ENCODE measurements around the gene CLDN15.
"Not testable (repeated sequence)": the region's sequence is repeated elsewhere in the genome, so short reads cannot be mapped to it uniquely, and the experiment has no call there.

The CLDN15 gene

DNA sequence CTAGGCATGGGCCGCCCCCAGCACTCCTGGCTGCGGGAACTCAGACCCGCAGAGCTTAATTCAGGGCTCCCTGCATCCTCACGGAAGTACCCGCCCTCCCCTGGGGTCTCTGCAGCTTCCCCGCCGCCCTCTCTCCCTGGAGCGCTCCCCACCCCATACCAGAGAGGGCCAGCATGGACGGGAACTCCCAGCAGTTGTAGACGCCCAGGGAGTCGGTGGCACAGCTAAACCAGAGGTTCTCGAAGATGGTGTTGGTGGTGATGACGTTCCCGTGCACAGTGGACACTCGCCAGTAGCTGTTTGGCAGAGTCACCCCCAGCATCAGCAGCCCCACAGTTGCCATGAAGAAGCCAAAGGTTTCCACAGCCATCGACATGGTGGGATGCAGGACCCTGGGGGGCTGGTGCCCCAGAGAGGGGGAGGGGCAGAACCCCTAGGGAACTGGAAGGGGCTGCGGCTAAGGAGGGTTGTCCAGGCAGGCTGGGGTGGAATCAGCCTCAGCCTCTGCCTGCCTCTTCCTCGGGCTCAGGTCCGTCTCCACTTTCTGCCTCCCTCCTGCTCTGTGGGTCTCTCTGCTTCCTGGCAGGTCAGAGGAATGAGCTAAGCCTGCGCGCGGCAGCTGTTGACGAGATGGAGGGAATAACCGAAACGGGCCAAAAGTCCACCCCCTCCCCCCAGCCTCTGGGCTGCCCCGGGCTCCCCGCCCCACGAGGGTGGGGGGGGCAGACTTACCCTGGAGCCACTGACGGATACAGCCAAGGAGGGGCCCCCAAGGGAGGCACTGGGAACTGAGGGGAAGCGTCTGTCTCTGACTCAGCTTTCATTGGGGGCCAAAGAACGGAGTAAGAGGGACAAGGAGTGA, at the start of gene CLDN15:
CLDN15 (minus strand) TSS at position 597 of the 862 bp plus-strand sequence; CDS start at position 376, 221 bp downstream.
- TF ChIP-seq, protein P1, sequence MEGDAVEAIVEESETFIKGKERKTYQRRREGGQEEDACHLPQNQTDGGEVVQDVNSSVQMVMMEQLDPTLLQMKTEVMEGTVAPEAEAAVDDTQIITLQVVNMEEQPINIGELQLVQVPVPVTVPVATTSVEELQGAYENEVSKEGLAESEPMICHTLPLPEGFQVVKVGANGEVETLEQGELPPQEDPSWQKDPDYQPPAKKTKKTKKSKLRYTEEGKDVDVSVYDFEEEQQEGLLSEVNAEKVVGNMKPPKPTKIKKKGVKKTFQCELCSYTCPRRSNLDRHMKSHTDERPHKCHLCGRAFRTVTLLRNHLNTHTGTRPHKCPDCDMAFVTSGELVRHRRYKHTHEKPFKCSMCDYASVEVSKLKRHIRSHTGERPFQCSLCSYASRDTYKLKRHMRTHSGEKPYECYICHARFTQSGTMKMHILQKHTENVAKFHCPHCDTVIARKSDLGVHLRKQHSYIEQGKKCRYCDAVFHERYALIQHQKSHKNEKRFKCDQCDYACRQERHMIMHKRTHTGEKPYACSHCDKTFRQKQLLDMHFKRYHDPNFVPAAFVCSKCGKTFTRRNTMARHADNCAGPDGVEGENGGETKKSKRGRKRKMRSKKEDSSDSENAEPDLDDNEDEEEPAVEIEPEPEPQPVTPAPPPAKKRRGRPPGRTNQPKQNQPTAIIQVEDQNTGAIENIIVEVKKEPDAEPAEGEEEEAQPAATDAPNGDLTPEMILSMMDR (conservative IDR thresholded peaks at IDR 0.05; ENCODE audit: low read length): no peak
- peak; percentile 60 for DNase-seq (ENCODE audit: low read depth)
- no peak within 1 kb of the TSS; the same call in 1 of the 2 replicates for H3K4me3 ChIP-seq (ENCODE audit: low read length)

GRCh38 chr7:101287032-101287431, 49.4 kb upstream of the CLDN15 start:
- H3K4me3 ChIP-seq (ENCODE audit: low read length): no peak overlapping the region
- TF ChIP-seq, protein P1 (conservative IDR thresholded peaks at IDR 0.05; ENCODE audit: low read length): no peak
- DNase-seq (ENCODE audit: low read depth): no peak

DNA sequence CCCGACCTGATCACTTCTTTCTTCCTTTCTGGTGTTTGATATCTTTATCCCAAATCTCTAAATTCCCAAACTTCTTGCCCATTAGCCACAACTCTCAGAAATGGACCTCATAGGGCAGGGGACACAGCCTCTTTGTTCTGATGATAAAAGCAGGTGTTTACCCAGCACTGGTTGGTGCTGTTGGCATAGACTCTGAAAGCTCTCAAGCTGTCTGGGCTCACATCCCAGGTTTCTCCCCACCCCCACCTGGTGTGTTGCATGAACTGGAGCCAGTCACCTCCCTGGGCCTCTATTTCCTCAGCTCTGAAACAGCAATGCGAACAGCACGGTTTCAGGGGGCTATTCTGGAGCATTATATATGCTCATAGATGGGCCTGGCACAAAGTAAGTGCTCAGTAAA, 48.3 kb upstream of the CLDN15 start:
- H3K4me3 ChIP-seq (ENCODE audit: low read length); DNase-seq (ENCODE audit: low read depth): not testable (repeated sequence)

DNA sequence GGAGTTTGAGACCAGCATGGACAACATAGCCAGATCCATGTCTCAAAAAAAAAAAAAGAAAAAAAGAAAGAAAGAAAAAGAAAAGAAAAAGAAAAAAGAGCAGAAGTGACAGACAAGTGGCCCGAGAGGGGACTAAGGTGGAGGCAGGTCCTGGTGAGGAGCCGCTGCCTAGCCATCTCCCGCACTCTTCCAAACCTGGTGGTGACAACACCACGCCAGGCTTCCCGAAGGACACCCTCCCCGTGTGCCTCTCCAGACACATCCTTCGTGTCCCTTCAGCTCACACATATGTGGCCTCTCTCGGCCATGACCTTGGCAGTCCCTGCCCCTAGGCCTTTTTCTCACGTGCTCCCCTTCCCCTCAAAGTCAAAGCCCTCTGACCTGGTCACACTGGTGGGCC, 47.6 kb upstream of the CLDN15 start:
- no peak for DNase-seq (ENCODE audit: low read depth)
- H3K4me3 ChIP-seq (ENCODE audit: low read length): no peak overlapping the region
- TF ChIP-seq, protein P1 (conservative IDR thresholded peaks at IDR 0.05; ENCODE audit: low read length): no peak

- DNase-seq (ENCODE audit: low read depth); H3K4me3 ChIP-seq (ENCODE audit: low read length): not testable (repeated sequence)
Measured at GRCh38 chr7:101280912-101281311, 43.3 kb upstream of the CLDN15 start.

DNA sequence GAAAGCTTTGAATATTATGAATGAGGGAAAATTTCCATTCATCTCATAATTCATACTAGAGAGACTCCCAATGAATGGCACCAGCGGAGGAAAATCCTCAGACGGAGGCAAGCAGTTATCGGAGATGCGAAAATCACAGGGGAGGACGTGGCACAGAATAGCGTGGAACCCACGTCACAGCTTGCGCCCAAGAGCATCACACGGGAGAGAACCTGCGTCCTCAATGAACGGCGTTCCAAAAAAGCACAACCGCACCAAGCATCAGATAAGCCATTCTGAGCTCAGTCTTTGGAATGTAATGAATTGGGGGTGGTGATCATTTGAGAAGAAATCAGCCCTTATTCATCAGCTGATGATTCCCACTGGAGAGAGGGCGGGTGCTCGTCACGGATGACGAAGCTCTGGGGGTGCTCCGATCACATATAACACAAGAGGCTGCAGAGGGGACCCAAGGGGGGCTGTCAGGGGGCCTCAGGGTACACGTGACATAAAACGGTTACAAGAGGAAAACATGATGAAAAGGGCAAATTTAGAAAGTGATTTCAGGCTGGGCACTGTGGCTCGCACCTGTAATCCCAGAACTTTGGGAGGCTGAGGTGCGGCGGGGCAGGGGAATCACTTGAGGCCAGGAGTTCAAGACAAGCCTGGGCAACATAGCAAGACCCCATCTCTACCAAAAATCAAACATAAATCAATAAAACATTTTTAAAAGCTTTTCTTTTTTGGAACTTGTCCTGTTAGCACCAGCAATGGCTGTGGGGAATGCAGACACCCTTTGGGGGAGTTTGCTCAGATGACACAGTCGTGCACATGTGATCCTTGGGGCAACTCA, 41.1 kb upstream of the CLDN15 start:
- DNase-seq (ENCODE audit: low read depth): no peak
- TF ChIP-seq, protein P1 (conservative IDR thresholded peaks at IDR 0.05; ENCODE audit: low read length): no peak
- no peak overlapping the region for H3K4me3 ChIP-seq (ENCODE audit: low read length)

- H3K4me3 ChIP-seq (ENCODE audit: low read length): no peak overlapping the region
- DNase-seq (ENCODE audit: low read depth): no peak
- TF ChIP-seq, protein P1 (conservative IDR thresholded peaks at IDR 0.05; ENCODE audit: low read length): no peak
Measured at GRCh38 chr7:101277155-101277554, 39.6 kb upstream of the CLDN15 start.

DNA sequence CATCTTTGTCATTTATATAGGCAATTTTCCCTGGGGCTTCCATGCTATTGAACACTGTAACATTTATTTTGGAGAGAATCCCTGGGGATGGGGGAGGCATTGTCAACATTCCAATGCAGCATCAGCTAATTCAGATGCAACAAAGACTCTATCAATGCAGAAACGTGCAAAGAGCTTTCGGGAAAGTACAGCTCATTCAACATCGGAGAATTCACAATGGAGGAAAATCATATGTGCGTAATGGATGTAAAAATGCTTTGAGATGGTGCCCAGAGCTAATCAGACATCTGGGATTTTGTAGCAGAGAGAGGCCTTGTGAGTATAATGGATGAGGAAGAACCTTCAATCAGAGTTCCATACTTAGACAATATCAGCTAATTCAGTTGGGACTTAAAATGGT, 35.6 kb upstream of the CLDN15 start:
- H3K4me3 ChIP-seq (ENCODE audit: low read length): no peak overlapping the region
- no peak for DNase-seq (ENCODE audit: low read depth)
- TF ChIP-seq, protein P1 (conservative IDR thresholded peaks at IDR 0.05; ENCODE audit: low read length): no peak

Data from AG10803 (cell line).